Activated naive CD4-positive, alpha-beta T cell treated with anti-CD3 and anti-CD28 coated beads for 36 hours (primary cell): ENCODE results near the gene SPATA2. TPM values are rescaled to one million over a fixed set of nuclear protein-coding genes. Genes with fewer than 3 reads are reported as not detected.

Experiments
- CTCF ChIA-PET: fragments of 350-600 bp; sonication (Branson Sonifier 250); formaldehyde crosslinking; loops from one replicate; lab custom pipeline; 2021; ENCODE audit warnings: antibody characterized with exemption; lab: Charles Lee
- DNase-seq: peaks from one replicate; pipeline ENCODE4 v3.0.0-alpha.2; 2020
- H3K27ac Mint-ChIP-seq: one replicate; pipeline ENCODE4 v1.8.0; 2021; ENCODE audit warnings: mild to moderate bottlenecking, mixed read lengths
- H3K27me3 Mint-ChIP-seq: one replicate; pipeline ENCODE4 v1.8.0; 2021; ENCODE audit warnings: low read depth, mixed read lengths
- H3K36me3 Mint-ChIP-seq: one replicate; pipeline ENCODE4 v1.8.0; 2021; ENCODE audit warnings: low read depth, mixed read lengths
- H3K4me1 Mint-ChIP-seq: one replicate; pipeline ENCODE4 v1.8.0; 2021; ENCODE audit warnings: low read depth, mixed read lengths
- H3K4me3 Mint-ChIP-seq: one replicate; pipeline ENCODE4 v1.8.0; 2021; ENCODE audit warnings: mild to moderate bottlenecking, moderate library complexity, mixed read lengths
- H3K9me3 Mint-ChIP-seq: one replicate; pipeline ENCODE4 v1.8.0; 2021; ENCODE audit warnings: mixed read lengths
- intact Hi-C: fragments of 100-400 bp; cut with micrococcal nuclease; formaldehyde crosslinking; loops from one replicate; pipeline ENCODE4 v1.15.1; 2023
- total RNA-seq, 2 experiments: library from RNA; stranded (reverse); gene quantifications; one replicate each; pipeline ENCODE4 v1.2.3, GENCODE V29; 2021

SPATA2 gene
- total RNA-seq, 2 experiments from 2014 or later: 6.6 to 7.3 TPM

GRCh38 chr20:49925901-49926454, 10.6 kb upstream of the SPATA2 start:
- no peaks in the 10 kb centered on the region for H3K9me3 Mint-ChIP-seq
- no peak overlapping the region for H3K27ac Mint-ChIP-seq
- no peaks in the 10 kb centered on the region for H3K36me3 Mint-ChIP-seq
- H3K4me1 Mint-ChIP-seq: peaks cover 5% of the 10 kb centered on the region
- CTCF ChIA-PET: interaction anchor here (1.0 kb wide), 1 partner anchor 313 kb away, joined by 4 read pairs; no protein-coding TSS in a partner anchor
- intact Hi-C loops: no loop called here
- H3K27me3 Mint-ChIP-seq: no peaks in the 10 kb centered on the region
- no peak overlapping the region for H3K4me3 Mint-ChIP-seq
- no peak for DNase-seq

GRCh38 chr20:49924247-49924646, 8.9 kb upstream of the SPATA2 start:
- intact Hi-C loops: no loop called here
- CTCF ChIA-PET: no interaction called here
- Mint-ChIP-seq H3K4me3 (no peak overlapping the region), H3K27ac (no peak overlapping the region), H3K4me1 (peaks cover 5% of the 10 kb centered on the region), H3K36me3 (no peaks in the 10 kb centered on the region), H3K9me3 (no peaks in the 10 kb centered on the region), H3K27me3 (no peaks in the 10 kb centered on the region)
- DNase-seq: no peak

- intact Hi-C loops: no loop called here
- Mint-ChIP-seq H3K36me3 (no peaks in the 10 kb centered on the region), H3K9me3 (no peaks in the 10 kb centered on the region), H3K27ac (no peak overlapping the region), H3K4me3 (no peak overlapping the region), H3K4me1 (peaks cover 13% of the 10 kb centered on the region), H3K27me3 (no peaks in the 10 kb centered on the region)
- CTCF ChIA-PET: no interaction called here
- no peak for DNase-seq
Observed at GRCh38 chr20:49919461-49919860, 4.1 kb upstream of the SPATA2 start.

GRCh38 chr20:49919009-49919408, 3.7 kb upstream of the SPATA2 start:
- CTCF ChIA-PET: no interaction called here
- DNase-seq: no peak
- no peak overlapping the region for H3K4me3 Mint-ChIP-seq
- no peaks in the 10 kb centered on the region for H3K36me3 Mint-ChIP-seq
- H3K4me1 Mint-ChIP-seq: peaks cover 18% of the 10 kb centered on the region
- no peaks in the 10 kb centered on the region for H3K9me3 Mint-ChIP-seq
- intact Hi-C loops: no loop called here
- no peak overlapping the region for H3K27ac Mint-ChIP-seq
- H3K27me3 Mint-ChIP-seq: no peaks in the 10 kb centered on the region

GRCh38 chr20:49918446-49918845, 3.1 kb upstream of the SPATA2 start:
- Mint-ChIP-seq H3K9me3 (no peaks in the 10 kb centered on the region), H3K4me1 (peaks cover 24% of the 10 kb centered on the region), H3K27ac (no peak overlapping the region), H3K36me3 (no peaks in the 10 kb centered on the region), H3K27me3 (no peaks in the 10 kb centered on the region), H3K4me3 (no peak overlapping the region)
- intact Hi-C loops: no loop called here
- CTCF ChIA-PET: interaction anchor here (0.6 kb wide), 1 partner anchor 374 kb away, joined by 3 read pairs; no protein-coding TSS in a partner anchor
- no peak for DNase-seq

- CTCF ChIA-PET: interaction anchor here (0.8 to 1.2 kb wide), 2 partner anchors 13 to 155 kb away, joined by 3 to 4 read pairs; no protein-coding TSS in a partner anchor
- H3K36me3 Mint-ChIP-seq: no peaks in the 10 kb centered on the region
- intact Hi-C loops: no loop called here
- no peaks in the 10 kb centered on the region for H3K9me3 Mint-ChIP-seq
- H3K27me3 Mint-ChIP-seq: no peaks in the 10 kb centered on the region
- peaks cover 34% of the 10 kb centered on the region for H3K4me1 Mint-ChIP-seq
- H3K27ac Mint-ChIP-seq: peak overlapping the region; percentile 100
- peak; percentile 10 for DNase-seq
- H3K4me3 Mint-ChIP-seq: peak overlapping the region; percentile 99
Observed at GRCh38 chr20:49916146-49917002, 1.0 kb upstream of the SPATA2 start.

GRCh38 chr20:49915118-49915379, 280 bp downstream of the SPATA2 start:
- Mint-ChIP-seq H3K9me3 (no peaks in the 10 kb centered on the region), H3K36me3 (no peaks in the 10 kb centered on the region), H3K27ac (peak overlapping the region; percentile 100), H3K27me3 (no peaks in the 10 kb centered on the region), H3K4me1 (peaks cover 34% of the 10 kb centered on the region), H3K4me3 (peak overlapping the region; percentile 99)
- no peak for DNase-seq
- intact Hi-C loops: loop anchor here (1.0 kb wide), 1 partner anchor 21 kb away; the partner anchor contains the start of gene RNF114
- CTCF ChIA-PET: interaction anchor here (0.7 to 1.3 kb wide), 2 partner anchors 305 to 306 kb away, joined by 4 to 5 read pairs; no protein-coding TSS in a partner anchor

GRCh38 chr20:49914310-49915117, 815 bp downstream of the SPATA2 start:
- intact Hi-C loops: loop anchor here (1.0 kb wide), 1 partner anchor 22 kb away; the partner anchor contains the start of gene RNF114

GRCh38 chr20:49913399-49914047, 1.8 kb downstream of the SPATA2 start:
- intact Hi-C loops: no loop called here
- no peak for DNase-seq
- H3K36me3 Mint-ChIP-seq: peaks cover 1% of the 10 kb centered on the region
- no peaks in the 10 kb centered on the region for H3K27me3 Mint-ChIP-seq
- CTCF ChIA-PET: interaction anchor here (0.7 to 3.8 kb wide), 5 partner anchors 23 to 305 kb away, joined by 3 to 17 read pairs (median 5); partner anchors contain the start of gene RNF114
- peak overlapping the region; percentile 12 for H3K4me3 Mint-ChIP-seq
- no peak overlapping the region for H3K27ac Mint-ChIP-seq
- peaks cover 34% of the 10 kb centered on the region for H3K4me1 Mint-ChIP-seq
- no peaks in the 10 kb centered on the region for H3K9me3 Mint-ChIP-seq

More at GRCh38 chr20:49914310-49915117, 815 bp downstream of the SPATA2 start:
- Mint-ChIP-seq H3K27me3 (no peaks in the 10 kb centered on the region), H3K4me3 (peak overlapping the region; percentile 99), H3K9me3 (no peaks in the 10 kb centered on the region), H3K4me1 (peaks cover 34% of the 10 kb centered on the region), H3K36me3 (peaks cover 1% of the 10 kb centered on the region), H3K27ac (peak overlapping the region; percentile 65)
- DNase-seq: peak; percentile 26
- CTCF ChIA-PET: interaction anchor here (0.7 to 3.8 kb wide), 5 partner anchors 27 to 533 kb away, joined by 3 to 17 read pairs (median 5); no protein-coding TSS in a partner anchor

- peaks cover 23% of the 10 kb centered on the region for H3K4me1 Mint-ChIP-seq
- H3K4me3 Mint-ChIP-seq: no peak overlapping the region
- CTCF ChIA-PET: interaction anchor here (3.8 kb wide), 1 partner anchor 23 kb away, joined by 15 read pairs; no protein-coding TSS in a partner anchor
- no peaks in the 10 kb centered on the region for H3K9me3 Mint-ChIP-seq
- peaks cover 13% of the 10 kb centered on the region for H3K36me3 Mint-ChIP-seq
- intact Hi-C loops: no loop called here
- no peak overlapping the region for H3K27ac Mint-ChIP-seq
- DNase-seq: no peak
- H3K27me3 Mint-ChIP-seq: no peaks in the 10 kb centered on the region
Observed at GRCh38 chr20:49910340-49910706, 5.0 kb downstream of the SPATA2 start.

- intact Hi-C loops: no loop called here
- Mint-ChIP-seq H3K27me3 (no peaks in the 10 kb centered on the region), H3K9me3 (no peaks in the 10 kb centered on the region), H3K27ac (no peak overlapping the region), H3K4me3 (no peak overlapping the region), H3K4me1 (peaks cover 23% of the 10 kb centered on the region), H3K36me3 (peaks cover 17% of the 10 kb centered on the region)
- CTCF ChIA-PET: interaction anchor here (0.6 kb wide), 1 partner anchor 18 kb away, joined by 3 read pairs; no protein-coding TSS in a partner anchor
- no peak for DNase-seq
Observed at GRCh38 chr20:49909499-49910339, 5.6 kb downstream of the SPATA2 start.
